ENCODE results near the gene PNPLA7. TPM values are rescaled to one million over a fixed set of nuclear protein-coding genes. Genes with fewer than 3 reads are reported as not detected.

PNPLA7 gene
- total and polyA plus RNA-seq, 2 of the 8 experiments (the other 6 are each of a cell fraction or from before 2014, with no cell fraction given): 0.35 to 0.47 TPM

- H2BK20ac ChIP-seq (ENCODE audit: low read length): no peak overlapping the region
- H3K18ac ChIP-seq (ENCODE audit: extremely low read depth, low read length): no peak overlapping the region
- H3K36me3 ChIP-seq (ENCODE audit: control insufficient read depth in 2 of 4, insufficient read depth in 4 of 4, low read length in 3 of 4): peaks cover 11 to 32% (median 22%) of the 10 kb centered on the region in 4 experiments
- no peak overlapping the region for H2BK120ac ChIP-seq (replicated peaks; ENCODE audit: low read depth, low read length)
- DNase-seq (ENCODE audit: low read depth in 1 of 2, low spot score in 2 of 2) (no peak), FAIRE-seq (no peak)
- H3K9me3 ChIP-seq (ENCODE audit: insufficient read depth in 2 of 2, low read depth in 1 of 2, low read length in 1 of 2): no peaks in the 10 kb centered on the region
- no peak overlapping the region for H4K5ac ChIP-seq (ENCODE audit: insufficient read length, low read depth, low read length)
- H3K79me2 ChIP-seq (ENCODE audit: control insufficient read depth in 1 of 2, insufficient read depth in 2 of 2, low read length in 2 of 2): peaks cover 0 to 13% of the 10 kb centered on the region in 2 experiments; a peak in 2 of 4 replicates
- no peak overlapping the region for H2AFZ ChIP-seq (ENCODE audit: low read length)
- H3K79me1 ChIP-seq (ENCODE audit: low read depth, low read length): peaks cover 3% of the 10 kb centered on the region; the same call in 1 of the 2 replicates
- peak overlapping the region; percentile 93 for H3K56ac ChIP-seq (replicated peaks; ENCODE audit: insufficient read length, low read depth, low read length)
- no peak overlapping the region for H2BK12ac ChIP-seq (ENCODE audit: low read depth, low read length)
- 97 to 100% methylated on average over 3 to 4 of the region's 5 CpGs for WGBS, 2 experiments (ENCODE audit: extremely low coverage in 1 of 2, insufficient coverage in 1 of 2, insufficient read length in 1 of 2, insufficient replicate concordance in 2 of 2, low coverage in 1 of 2, low lambda C conversion rate in 2 of 2, missing lambda C conversion rate in 1 of 2)
- H2AK5ac ChIP-seq (ENCODE audit: low read depth, low read length): no peak overlapping the region
- H3K27me3 ChIP-seq (replicated peaks in 1 of 4; ENCODE audit: control insufficient read depth in 3 of 4, extremely low read depth in 1 of 4, insufficient read depth in 3 of 4, low read length in 3 of 4): no peaks in the 10 kb centered on the region
- H3K4me1 ChIP-seq (replicated peaks in 1 of 4; ENCODE audit: control insufficient read depth in 3 of 4, insufficient read depth in 4 of 4, low read length in 3 of 4): no peaks in the 10 kb centered on the region
- H3K4me3 ChIP-seq (ENCODE audit: extremely low read depth in 1 of 4, insufficient read depth in 2 of 4, low read depth in 3 of 4, low read length in 4 of 4): no peak overlapping the region
- peaks cover 0 to 9% of the 10 kb centered on the region in 2 experiments for H4K20me1 ChIP-seq (replicated peaks in 1 of 2; ENCODE audit: control insufficient read depth in 1 of 2, insufficient read depth in 2 of 2, low read length in 2 of 2)
- TF ChIP-seq NANOG (IDR thresholded peaks at IDR 0.05; ENCODE audit: insufficient read depth, low read depth, low read length, poor library complexity, severe bottlenecking) (no peak), EGR1 (IDR thresholded peaks at IDR 0.05; ENCODE audit: borderline replicate concordance, low read depth, low read length) (no peak), GTF2F1 (IDR thresholded peaks at IDR 0.05; ENCODE audit: borderline replicate concordance, low read depth, low read length) (no peak), RFX5 (IDR thresholded peaks at IDR 0.05; ENCODE audit: borderline replicate concordance, low read depth, low read length) (no peak), TAF1 (IDR thresholded peaks at IDR 0.05; ENCODE audit: low read depth, low read length) (no peak), CTBP2 (IDR thresholded peaks at IDR 0.05; ENCODE audit: borderline replicate concordance, insufficient read depth, insufficient read length, low read length) (no peak), TAF7 (optimal IDR thresholded peaks at IDR 0.05; ENCODE audit: borderline replicate concordance, low read depth, low read length) (no peak)
- POLR2A ChIA-PET (ENCODE audit: partially characterized antibody): interaction anchor here (0.9 to 1.0 kb wide), 2 partner anchors 8 to 19 kb away, joined by 3 read pairs; partner anchors contain the start of gene PNPLA7
- no peak overlapping the region for H3K27ac ChIP-seq (ENCODE audit: low read depth, low read length)
- CTCF ChIA-PET (ENCODE audit: partially characterized antibody): interaction anchor here (2.7 kb wide), 1 partner anchor 12 kb away, joined by 10 read pairs; no protein-coding TSS in a partner anchor
- no peak overlapping the region for H3K9ac ChIP-seq (replicated peaks in 1 of 4; ENCODE audit: extremely low read depth in 1 of 4, low read depth in 3 of 4, low read length in 3 of 4)
- H3K4ac ChIP-seq (replicated peaks; ENCODE audit: insufficient read length, low read depth, low read length): no peak overlapping the region
- H3K23ac ChIP-seq (ENCODE audit: insufficient read length): no peak overlapping the region
- H4K8ac ChIP-seq (ENCODE audit: extremely low read depth, insufficient read depth, low read length): no peak overlapping the region
- no peak overlapping the region for H2BK15ac ChIP-seq (ENCODE audit: low read length)
- H3K14ac ChIP-seq (ENCODE audit: insufficient read length): no peak overlapping the region
- no peak overlapping the region for H3K4me2 ChIP-seq (ENCODE audit: insufficient read depth in 1 of 2, low read depth in 2 of 2, low read length in 2 of 2)
- H4K91ac ChIP-seq (replicated peaks; ENCODE audit: insufficient read length, low read length): no peak overlapping the region
- peaks cover 10% of the 10 kb centered on the region; the same call in 1 of the 2 replicates for H3K23me2 ChIP-seq (ENCODE audit: low read depth, low read length)
- no peak overlapping the region for H2BK5ac ChIP-seq (ENCODE audit: low read depth, low read length)
These were observed 19.5 kb upstream of the PNPLA7 start for GRCh38 chr9:137569609-137570203.

Data from H1 (cell line).